Measurements from ENCODE around the gene PDCD10. TPM values are rescaled to one million over a fixed set of nuclear protein-coding genes. Genes with fewer than 3 reads are reported as not detected.

Gene PDCD10
- total RNA-seq, 1 experiment from 2014 or later, result 140 TPM

GRCh38 chr3:167684388-167684993, 50.2 kb downstream of the PDCD10 start:
- peak; percentile 72 for DNase-seq (ENCODE audit: low read depth)

DNA sequence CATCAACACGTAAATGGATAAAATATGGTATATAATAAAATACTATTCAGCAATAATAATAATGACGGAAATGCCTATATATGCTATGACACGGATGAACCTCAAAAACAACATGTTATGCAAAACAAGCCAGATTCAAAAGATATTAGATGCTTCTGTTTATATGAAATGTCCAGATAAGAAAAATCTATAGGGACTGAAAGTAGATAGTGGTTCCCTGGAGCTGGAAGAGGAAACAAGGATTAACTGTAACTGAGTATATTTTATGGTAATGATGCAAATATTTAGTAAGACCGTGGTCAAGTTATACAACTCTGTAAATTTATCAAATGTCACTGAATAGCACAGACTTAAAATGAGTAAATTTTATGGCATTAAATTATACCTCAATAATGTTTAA, 55.2 kb downstream of the PDCD10 start:
- no peak for DNase-seq (ENCODE audit: low read depth)

DNA sequence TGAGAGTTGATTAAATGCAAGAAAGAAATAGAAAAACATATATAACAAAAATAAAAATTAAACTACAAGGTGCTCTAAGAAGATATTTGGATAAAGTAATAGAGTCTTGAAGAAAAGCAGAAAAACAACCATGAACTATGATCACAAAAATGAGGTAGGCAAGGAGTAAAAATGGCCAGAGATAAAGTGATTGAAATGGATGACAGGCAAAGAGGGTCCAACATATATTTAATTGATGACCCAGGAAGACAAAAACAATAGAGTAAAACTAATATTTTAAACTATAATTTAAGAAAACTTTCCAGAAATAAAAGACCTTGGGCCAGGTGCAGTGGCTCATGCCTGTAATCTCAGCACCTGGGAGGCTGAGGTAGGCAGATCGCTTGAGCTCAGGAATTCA, 58.8 kb downstream of the PDCD10 start:
- no peak for DNase-seq (ENCODE audit: low read depth)

GRCh38 chr3:167673221-167673620, 61.5 kb downstream of the PDCD10 start:
- no peak for DNase-seq (ENCODE audit: low read depth)

DNA sequence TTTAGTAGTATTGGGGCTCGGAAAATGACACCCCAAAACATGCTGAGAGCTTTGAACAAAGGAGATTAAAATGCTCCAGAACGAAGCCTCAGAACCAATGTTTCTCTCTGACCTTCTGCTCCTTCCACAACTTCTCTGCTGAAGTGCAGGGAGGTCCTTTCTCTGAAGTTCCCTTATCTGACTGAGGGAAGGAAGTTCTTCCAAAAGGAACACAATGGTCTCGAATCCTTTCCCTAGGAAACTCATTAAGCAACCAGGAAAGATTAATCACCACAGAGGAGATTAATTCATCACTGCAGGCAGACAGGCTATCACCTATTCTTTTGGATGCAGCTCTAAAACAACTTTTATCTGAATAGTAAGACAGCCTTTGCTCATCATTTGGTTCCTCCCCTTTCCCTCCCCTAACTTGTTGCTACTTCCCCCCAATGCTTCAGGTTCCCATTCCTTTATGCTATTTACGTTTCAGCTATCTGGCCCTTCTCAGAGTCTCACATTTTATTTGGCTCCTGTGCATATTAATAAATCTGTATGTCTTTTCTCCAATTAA, 62.7 kb downstream of the PDCD10 start:
- no peak for DNase-seq (ENCODE audit: low read depth)

GRCh38 chr3:167669699-167670098, 65.0 kb downstream of the PDCD10 start:
- DNase-seq (ENCODE audit: low read depth), result no peak

GRCh38 chr3:167668651-167669050, 66.0 kb downstream of the PDCD10 start:
- DNase-seq (ENCODE audit: low read depth), result no peak

GRCh38 chr3:167666563-167666962, 68.1 kb downstream of the PDCD10 start:
- no peak for DNase-seq (ENCODE audit: low read depth)

DNA sequence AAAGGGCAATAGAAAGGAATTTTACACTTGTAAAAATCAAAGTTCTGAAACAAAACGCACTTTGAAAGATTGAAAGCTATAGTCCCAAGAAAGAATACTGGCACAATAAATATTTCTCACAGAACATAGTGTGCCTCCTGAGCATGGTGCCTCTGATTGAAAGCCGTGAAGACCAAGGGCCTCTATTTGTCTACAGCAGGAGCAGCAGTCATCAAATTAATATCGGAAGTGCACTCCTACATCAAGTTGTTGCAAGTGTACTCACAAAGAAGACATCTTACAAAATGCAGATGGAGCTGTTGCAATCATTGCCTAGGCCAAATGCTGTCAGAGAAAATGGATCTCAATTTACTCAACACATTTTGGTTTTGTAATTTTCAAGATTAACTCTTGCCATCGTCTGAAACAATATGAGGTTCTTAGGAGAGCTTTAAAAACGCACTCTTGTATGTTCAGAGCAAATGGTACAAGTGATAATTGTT, 71.7 kb downstream of the PDCD10 start:
- DNase-seq (ENCODE audit: low read depth), result no peak

- DNase-seq (ENCODE audit: low read depth), result no peak
These were observed 76.9 kb downstream of the PDCD10 start for GRCh38 chr3:167657684-167658225.

- no peak for DNase-seq (ENCODE audit: low read depth)
These were observed 77.9 kb downstream of the PDCD10 start for GRCh38 chr3:167656821-167657220.

- DNase-seq (ENCODE audit: low read depth), result peak; percentile 13
These were observed 80.9 kb downstream of the PDCD10 start, which contains the start of gene WDR49 for GRCh38 chr3:167653760-167654159. Gene WDR49, minus strand, starts transcription at chr3:167653942. Its CDS starts 517 bp downstream, at chr3:167653425.

DNA sequence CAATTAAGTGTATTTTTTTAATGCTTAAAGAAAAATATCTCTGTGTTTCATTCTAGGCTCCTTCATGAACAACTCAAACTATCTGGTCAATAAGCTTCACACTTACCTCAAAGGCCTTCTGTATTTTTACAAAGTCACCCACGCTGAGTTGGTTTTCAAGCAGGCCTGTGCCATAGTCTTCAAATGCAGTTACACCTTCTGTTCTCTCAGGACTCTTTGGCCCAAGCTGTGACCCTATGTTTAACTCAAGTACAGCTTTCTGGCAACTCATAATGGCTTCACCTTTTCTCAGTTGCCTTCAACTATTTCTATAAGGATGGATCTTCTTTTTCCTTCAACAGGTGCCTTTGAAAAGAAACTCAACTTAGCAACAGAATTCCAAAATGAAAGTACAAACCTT, 81.5 kb downstream of the PDCD10 start:
- no peak for DNase-seq (ENCODE audit: low read depth)

DNA sequence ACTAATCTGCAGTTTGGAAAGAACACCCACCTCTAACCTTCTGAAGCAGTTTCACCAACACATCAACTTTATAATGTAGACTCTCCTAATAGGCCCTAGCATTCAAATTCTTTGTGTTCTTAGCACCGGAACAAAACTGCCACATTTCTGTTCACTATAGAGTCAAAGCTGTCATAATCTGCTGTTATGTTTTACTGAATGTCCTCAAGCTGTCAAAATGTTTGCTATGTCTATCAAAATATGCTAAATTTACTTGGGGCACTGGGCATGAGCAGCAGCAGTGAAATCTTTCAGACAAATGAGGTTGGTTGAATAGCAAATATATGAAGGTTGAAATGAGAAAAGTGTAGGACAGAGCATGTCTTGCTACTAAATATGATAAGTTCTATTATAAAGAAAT, 82.9 kb downstream of the PDCD10 start:
- no peak for DNase-seq (ENCODE audit: low read depth)

- no peak for DNase-seq (ENCODE audit: low read depth)
These were observed 84.2 kb downstream of the PDCD10 start for GRCh38 chr3:167650459-167650858.

- DNase-seq (ENCODE audit: low read depth), result no peak
These were observed 84.9 kb downstream of the PDCD10 start for GRCh38 chr3:167649746-167650145.

DNA sequence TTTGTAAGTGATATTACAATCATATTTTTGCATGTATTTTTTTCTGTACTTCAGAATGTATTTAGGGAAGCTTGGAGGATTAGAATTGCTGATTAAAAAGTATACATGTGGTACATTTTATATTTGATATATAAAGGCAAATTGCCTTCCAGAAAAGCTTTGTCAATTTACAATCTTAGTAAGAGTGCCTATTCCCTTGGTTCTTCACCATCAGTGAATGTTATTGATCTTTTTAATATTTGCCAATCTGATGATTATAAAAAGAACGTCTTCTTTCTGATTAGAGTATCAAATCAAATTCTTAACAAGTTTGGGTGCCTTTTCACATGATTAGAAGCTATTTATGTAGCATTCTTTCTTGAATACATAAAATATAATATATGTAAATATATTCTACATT, 90.1 kb downstream of the PDCD10 start:
- DNase-seq (ENCODE audit: low read depth), result no peak

Other genes starting within 250 kb of the PDCD10 start
- not detected in 2 replicates for gene WDR49, start 81.0 kb downstream of the PDCD10 start, total RNA-seq (2014; rRNA removed; shearing (Covaris generic))
- gene SERPINI1, start 829 bp upstream of the PDCD10 start, total RNA-seq (2014; rRNA removed; shearing (Covaris generic)), result 3.2 and 4.4 TPM in 2 replicates

Measured in M059J (cell line).